ENCODE results near the gene ANKRD52.
"Not testable (repeated sequence)": the region's sequence is repeated elsewhere in the genome, so short reads cannot be mapped to it uniquely, and the experiment has no call there.

Gene ANKRD52

GRCh38 chr12:56213878-56214277 is 44.3 kb downstream of the ANKRD52 start:
- DNase-seq (ENCODE audit: low read depth in 1 of 2, low spot score in 1 of 2), result no peak

GRCh38 chr12:56212361-56212760 is 45.8 kb downstream of the ANKRD52 start:
- no peak for DNase-seq (ENCODE audit: low read depth in 1 of 2, low spot score in 1 of 2)

GRCh38 chr12:56208006-56208405 is 50.2 kb downstream of the ANKRD52 start:
- DNase-seq (ENCODE audit: low read depth in 1 of 2, low spot score in 1 of 2), result no peak

- no peak for DNase-seq (ENCODE audit: low read depth in 1 of 2, low spot score in 1 of 2)
Measured at GRCh38 chr12:56206452-56207166, 51.6 kb downstream of the ANKRD52 start.

- DNase-seq (ENCODE audit: low read depth in 1 of 2, low spot score in 1 of 2), result no peak
Measured at GRCh38 chr12:56205445-56205844, 52.7 kb downstream of the ANKRD52 start.

- DNase-seq (ENCODE audit: low read depth in 1 of 2, low spot score in 1 of 2), result no peak
Measured at GRCh38 chr12:56204275-56204674, 53.9 kb downstream of the ANKRD52 start.

- DNase-seq (ENCODE audit: low read depth in 1 of 2, low spot score in 1 of 2), result no peak
Measured at GRCh38 chr12:56202838-56203237, 55.3 kb downstream of the ANKRD52 start.

- DNase-seq (ENCODE audit: low read depth in 1 of 2, low spot score in 1 of 2), result no peak
Measured at GRCh38 chr12:56202366-56202765, 55.8 kb downstream of the ANKRD52 start.

GRCh38 chr12:56198836-56199235 is 59.3 kb downstream of the ANKRD52 start:
- no peak for DNase-seq (ENCODE audit: low read depth in 1 of 2, low spot score in 1 of 2)

- no peak for DNase-seq (ENCODE audit: low read depth in 1 of 2, low spot score in 1 of 2)
Measured at GRCh38 chr12:56197921-56198635, 60.1 kb downstream of the ANKRD52 start.

- not testable (repeated sequence) for DNase-seq (ENCODE audit: low read depth in 1 of 2, low spot score in 1 of 2)
Measured at GRCh38 chr12:56196818-56197550, 61.2 kb downstream of the ANKRD52 start.

- DNase-seq (ENCODE audit: low read depth in 1 of 2, low spot score in 1 of 2), result peak in 1 of 2 donors; percentile 34
Measured at GRCh38 chr12:56193025-56193578, 65.1 kb downstream of the ANKRD52 start.

GRCh38 chr12:56192582-56192981 is 65.6 kb downstream of the ANKRD52 start:
- DNase-seq (ENCODE audit: low read depth in 1 of 2, low spot score in 1 of 2), result no peak

- no peak for DNase-seq (ENCODE audit: low read depth in 1 of 2, low spot score in 1 of 2)
Measured at GRCh38 chr12:56190695-56191155, 67.5 kb downstream of the ANKRD52 start.

GRCh38 chr12:56189918-56190694 is 68.1 kb downstream of the ANKRD52 start:
- peak; percentile 48 to 89 for DNase-seq (ENCODE audit: low read depth in 1 of 2, low spot score in 1 of 2)

- DNase-seq (ENCODE audit: low read depth in 1 of 2, low spot score in 1 of 2), result peak; percentile 70 to 78
Measured at GRCh38 chr12:56189099-56189917, 68.9 kb downstream of the ANKRD52 start, which contains the start of gene SMARCC2. SMARCC2 (minus strand) TSS chr12:56189483; CDS start chr12:56189461, 22 bp downstream.

GRCh38 chr12:56188778-56189098 is 69.4 kb downstream of the ANKRD52 start:
- DNase-seq (ENCODE audit: low read depth in 1 of 2, low spot score in 1 of 2), result no peak

- DNase-seq (ENCODE audit: low read depth in 1 of 2, low spot score in 1 of 2), result no peak
Measured at GRCh38 chr12:56188131-56188777, 69.9 kb downstream of the ANKRD52 start.

Measured in stimulated activated CD4-positive, alpha-beta T cell treated with anti-CD3 and anti-CD28 coated beads, Interleukin-15, amount 100 ng/mL, for 1 hour (primary cell).